ENCODE measurements around the gene NOB1.

The NOB1 gene

DNA sequence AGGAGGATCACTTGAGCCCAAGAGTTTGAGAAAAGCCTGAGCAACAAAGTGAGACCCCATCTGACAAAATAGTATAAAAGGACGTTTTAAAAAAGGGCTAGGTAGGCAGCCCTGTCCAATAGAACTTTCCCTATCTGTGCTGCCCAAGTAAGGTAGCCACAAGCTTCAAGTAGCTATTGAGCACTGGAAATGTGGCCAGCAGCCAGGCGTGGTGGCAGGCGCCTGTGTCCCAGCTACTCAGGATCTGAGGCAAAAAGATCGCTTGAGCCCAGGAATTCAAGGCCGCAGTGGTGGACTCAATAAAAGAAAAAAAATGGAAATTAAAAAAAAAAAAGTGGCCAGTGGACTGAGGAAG lies 26.8 kb downstream of the NOB1 start:
- H3K9me3 ChIP-seq (ENCODE audit: control insufficient read depth, insufficient read depth, low read length), result no peaks in the 10 kb centered on the region
- H3K36me3 ChIP-seq (ENCODE audit: control insufficient read depth, insufficient read depth, low read length), result no peaks in the 10 kb centered on the region
- no peaks in the 10 kb centered on the region for H3K4me1 ChIP-seq (ENCODE audit: control insufficient read depth, insufficient read depth, low read length)
- H3K27me3 ChIP-seq (ENCODE audit: control insufficient read depth, insufficient read depth, low read length), result no peaks in the 10 kb centered on the region
- H3K4me3 ChIP-seq (ENCODE audit: low read depth, low read length), result peak overlapping the region; percentile 90
- peak overlapping the region; percentile 80 for H3K9ac ChIP-seq (ENCODE audit: low read depth, low read length)

GRCh38 chr16:69726313-69727060 lies 28.2 kb downstream of the NOB1 start, which contains the start of gene NQO1:
NQO1 (minus strand) TSS chr16:69726560; CDS start chr16:69726439, 121 bp downstream.
- Histone ChIP-seq H3K4me1 (ENCODE audit: control insufficient read depth, insufficient read depth, low read length) (no peaks in the 10 kb centered on the region), H3K9ac (ENCODE audit: low read depth, low read length) (peak within 1 kb of the TSS; percentile 80)

GRCh38 chr16:69725480-69726312 lies 29.0 kb downstream of the NOB1 start:
- H3K9ac ChIP-seq (ENCODE audit: low read depth, low read length), result peak overlapping the region; percentile 47
- no peaks in the 10 kb centered on the region for H3K4me1 ChIP-seq (ENCODE audit: control insufficient read depth, insufficient read depth, low read length)
- no peaks in the 10 kb centered on the region for H3K27me3 ChIP-seq (ENCODE audit: control insufficient read depth, insufficient read depth, low read length)
- H3K4me3 ChIP-seq (ENCODE audit: low read depth, low read length), result peak overlapping the region; percentile 90
- no peaks in the 10 kb centered on the region for H3K9me3 ChIP-seq (ENCODE audit: control insufficient read depth, insufficient read depth, low read length)
- no peaks in the 10 kb centered on the region for H3K36me3 ChIP-seq (ENCODE audit: control insufficient read depth, insufficient read depth, low read length)

More at GRCh38 chr16:69726313-69727060, 28.2 kb downstream of the NOB1 start, which contains the start of gene NQO1:
- no peaks in the 10 kb centered on the region for H3K9me3 ChIP-seq (ENCODE audit: control insufficient read depth, insufficient read depth, low read length)
- H3K27me3 ChIP-seq (ENCODE audit: control insufficient read depth, insufficient read depth, low read length), result no peaks in the 10 kb centered on the region
- peak within 1 kb of the TSS; percentile 90 for H3K4me3 ChIP-seq (ENCODE audit: low read depth, low read length)
- H3K36me3 ChIP-seq (ENCODE audit: control insufficient read depth, insufficient read depth, low read length), result no peaks in the 10 kb centered on the region

DNA sequence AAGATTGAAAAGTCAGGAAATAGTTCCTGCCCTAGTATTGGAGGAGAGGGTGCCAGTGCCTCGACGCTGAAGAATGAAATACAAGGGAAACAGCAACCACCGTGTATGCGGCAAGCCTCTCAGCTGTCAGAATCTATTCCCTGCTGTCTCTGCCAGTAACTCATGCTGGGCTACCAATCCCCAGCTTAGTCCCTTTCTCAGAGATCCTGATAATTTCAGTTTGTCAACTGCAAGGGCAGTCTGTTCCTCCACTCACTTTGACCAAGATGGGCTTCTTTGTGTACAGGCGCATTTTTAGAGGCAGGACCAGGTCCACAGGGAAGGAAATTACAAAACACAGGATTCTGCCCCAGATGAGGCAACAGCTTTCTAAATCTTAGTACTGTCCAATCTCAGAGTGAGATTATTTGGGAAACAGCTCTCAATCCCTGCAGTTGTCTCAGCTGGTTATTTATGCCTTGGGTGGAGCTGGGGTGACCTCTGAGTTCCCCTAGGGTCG lies 29.7 kb downstream of the NOB1 start:
- Histone ChIP-seq H3K4me3 (ENCODE audit: low read depth, low read length) (no peak overlapping the region), H3K4me1 (ENCODE audit: control insufficient read depth, insufficient read depth, low read length) (no peaks in the 10 kb centered on the region), H3K9ac (ENCODE audit: low read depth, low read length) (no peak overlapping the region), H3K36me3 (ENCODE audit: control insufficient read depth, insufficient read depth, low read length) (no peaks in the 10 kb centered on the region), H3K9me3 (ENCODE audit: control insufficient read depth, insufficient read depth, low read length) (no peaks in the 10 kb centered on the region), H3K27me3 (ENCODE audit: control insufficient read depth, insufficient read depth, low read length) (no peaks in the 10 kb centered on the region)

GRCh38 chr16:69724414-69724873 lies 30.3 kb downstream of the NOB1 start:
- H3K9ac ChIP-seq (ENCODE audit: low read depth, low read length), result no peak overlapping the region
- H3K36me3 ChIP-seq (ENCODE audit: control insufficient read depth, insufficient read depth, low read length), result no peaks in the 10 kb centered on the region
- H3K4me3 ChIP-seq (ENCODE audit: low read depth, low read length), result no peak overlapping the region
- H3K4me1 ChIP-seq (ENCODE audit: control insufficient read depth, insufficient read depth, low read length), result no peaks in the 10 kb centered on the region
- H3K27me3 ChIP-seq (ENCODE audit: control insufficient read depth, insufficient read depth, low read length), result no peaks in the 10 kb centered on the region
- H3K9me3 ChIP-seq (ENCODE audit: control insufficient read depth, insufficient read depth, low read length), result no peaks in the 10 kb centered on the region

DNA sequence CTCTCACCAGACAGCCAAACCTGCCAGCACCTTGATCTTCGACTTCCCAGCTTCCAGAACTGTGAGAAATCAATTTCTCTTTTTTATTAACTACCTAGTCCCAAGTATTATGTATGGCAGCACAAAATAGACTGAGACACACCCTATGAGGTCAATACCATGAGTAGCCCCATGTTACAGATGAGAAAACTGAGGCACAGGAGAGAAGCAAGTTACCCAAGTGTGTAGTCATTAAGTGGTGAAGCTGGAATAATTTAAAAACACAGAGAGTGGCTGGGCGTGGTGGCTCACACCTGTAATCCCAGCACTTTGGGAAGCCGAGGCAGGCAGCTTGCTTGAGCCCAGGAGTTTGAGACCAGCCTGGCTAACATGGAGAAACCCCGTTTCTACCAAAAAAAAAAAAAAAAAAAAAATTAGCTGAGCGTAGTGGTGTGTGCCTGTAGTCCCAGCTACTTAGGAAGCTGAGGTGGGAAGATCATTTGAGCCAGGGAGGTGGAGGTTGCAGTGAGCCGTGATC lies 33.2 kb downstream of the NOB1 start:
- H3K4me1 ChIP-seq (ENCODE audit: control insufficient read depth, insufficient read depth, low read length), result no peaks in the 10 kb centered on the region
- H3K4me3 ChIP-seq (ENCODE audit: low read depth, low read length), result no peak overlapping the region
- no peaks in the 10 kb centered on the region for H3K36me3 ChIP-seq (ENCODE audit: control insufficient read depth, insufficient read depth, low read length)
- no peaks in the 10 kb centered on the region for H3K9me3 ChIP-seq (ENCODE audit: control insufficient read depth, insufficient read depth, low read length)
- H3K9ac ChIP-seq (ENCODE audit: low read depth, low read length), result no peak overlapping the region
- H3K27me3 ChIP-seq (ENCODE audit: control insufficient read depth, insufficient read depth, low read length), result no peaks in the 10 kb centered on the region

DNA sequence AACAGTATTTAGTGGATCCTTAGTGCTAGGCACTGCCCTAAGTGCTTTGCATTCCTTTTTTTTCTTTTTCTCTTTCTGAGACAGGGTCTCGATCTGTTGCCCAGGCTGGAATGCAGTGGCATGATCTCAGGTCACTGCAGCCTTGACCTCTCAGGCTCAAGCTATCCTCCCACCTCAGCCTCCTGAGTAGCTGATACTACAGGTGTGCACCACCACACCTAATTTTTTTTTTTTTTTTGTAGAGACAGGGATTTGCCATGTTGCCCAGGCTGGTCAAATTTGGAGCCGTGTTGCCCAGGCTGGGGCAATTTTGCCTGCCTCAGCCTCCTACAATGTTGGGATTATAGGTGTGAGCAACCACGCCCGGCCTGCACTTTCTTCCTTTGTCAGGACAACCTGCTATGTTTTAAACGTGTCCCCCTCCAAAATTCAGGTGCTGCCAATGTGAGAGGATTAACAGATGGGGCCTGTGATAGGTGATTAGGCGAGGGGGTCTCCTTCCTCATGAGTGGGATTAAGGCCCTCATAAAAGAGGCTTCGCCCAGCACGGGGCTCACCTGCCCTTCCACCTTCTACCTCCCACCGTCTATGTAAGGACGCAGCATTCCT lies 33.8 kb downstream of the NOB1 start:
- Histone ChIP-seq H3K9ac (ENCODE audit: low read depth, low read length) (no peak overlapping the region), H3K4me3 (ENCODE audit: low read depth, low read length) (no peak overlapping the region), H3K4me1 (ENCODE audit: control insufficient read depth, insufficient read depth, low read length) (no peaks in the 10 kb centered on the region), H3K9me3 (ENCODE audit: control insufficient read depth, insufficient read depth, low read length) (no peaks in the 10 kb centered on the region), H3K27me3 (ENCODE audit: control insufficient read depth, insufficient read depth, low read length) (no peaks in the 10 kb centered on the region), H3K36me3 (ENCODE audit: control insufficient read depth, insufficient read depth, low read length) (no peaks in the 10 kb centered on the region)

DNA sequence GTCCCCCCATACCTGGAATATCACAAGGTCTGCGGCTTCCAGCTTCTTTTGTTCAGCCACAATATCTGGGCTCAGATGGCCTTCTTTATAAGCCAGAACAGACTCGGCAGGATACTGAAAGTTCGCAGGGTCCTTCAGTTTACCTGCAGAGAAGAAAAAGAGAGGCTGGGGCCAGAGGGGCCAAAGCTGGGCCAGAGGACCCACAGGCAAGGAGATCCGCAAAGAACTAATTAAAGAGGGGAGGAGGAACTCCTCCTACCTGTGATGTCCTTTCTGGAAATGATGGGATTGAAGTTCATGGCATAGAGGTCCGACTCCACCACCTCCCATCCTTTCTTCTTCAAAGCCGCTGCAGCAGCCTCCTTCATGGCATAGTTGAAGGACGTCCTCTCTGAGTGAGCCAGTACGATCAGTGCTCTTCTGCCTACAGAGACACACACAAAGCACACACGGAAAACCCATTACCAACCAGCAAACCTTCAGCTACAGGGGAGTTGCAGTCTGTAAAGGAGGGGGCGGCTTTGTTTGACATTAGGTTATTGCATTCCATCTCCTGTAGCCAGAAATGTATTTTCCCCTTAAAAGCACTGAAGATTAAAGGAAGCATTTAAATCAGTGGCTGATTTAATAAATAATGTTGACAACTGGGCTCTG lies 36.5 kb downstream of the NOB1 start:
- H3K4me3 ChIP-seq (ENCODE audit: low read depth, low read length), result no peak overlapping the region

GRCh38 chr16:69717066-69717465 lies 37.7 kb downstream of the NOB1 start:
- Histone ChIP-seq H3K36me3 (ENCODE audit: control insufficient read depth, insufficient read depth, low read length) (no peaks in the 10 kb centered on the region), H3K9ac (ENCODE audit: low read depth, low read length) (no peak overlapping the region), H3K27me3 (ENCODE audit: control insufficient read depth, insufficient read depth, low read length) (no peaks in the 10 kb centered on the region), H3K9me3 (ENCODE audit: control insufficient read depth, insufficient read depth, low read length) (no peaks in the 10 kb centered on the region), H3K4me3 (ENCODE audit: low read depth, low read length) (no peak overlapping the region), H3K4me1 (ENCODE audit: control insufficient read depth, insufficient read depth, low read length) (no peaks in the 10 kb centered on the region)

More for the DNA sequence above, 36.5 kb downstream of the NOB1 start:
- no peaks in the 10 kb centered on the region for H3K4me1 ChIP-seq (ENCODE audit: control insufficient read depth, insufficient read depth, low read length)
- H3K36me3 ChIP-seq (ENCODE audit: control insufficient read depth, insufficient read depth, low read length), result no peaks in the 10 kb centered on the region
- H3K9me3 ChIP-seq (ENCODE audit: control insufficient read depth, insufficient read depth, low read length), result no peaks in the 10 kb centered on the region
- H3K9ac ChIP-seq (ENCODE audit: low read depth, low read length), result no peak overlapping the region
- H3K27me3 ChIP-seq (ENCODE audit: control insufficient read depth, insufficient read depth, low read length), result no peaks in the 10 kb centered on the region

- H3K27me3 ChIP-seq (ENCODE audit: control insufficient read depth, insufficient read depth, low read length), result no peaks in the 10 kb centered on the region
- H3K4me1 ChIP-seq (ENCODE audit: control insufficient read depth, insufficient read depth, low read length), result no peaks in the 10 kb centered on the region
- no peaks in the 10 kb centered on the region for H3K9me3 ChIP-seq (ENCODE audit: control insufficient read depth, insufficient read depth, low read length)
- no peaks in the 10 kb centered on the region for H3K36me3 ChIP-seq (ENCODE audit: control insufficient read depth, insufficient read depth, low read length)
- H3K4me3 ChIP-seq (ENCODE audit: low read depth, low read length), result no peak overlapping the region
- no peak overlapping the region for H3K9ac ChIP-seq (ENCODE audit: low read depth, low read length)
Measured at GRCh38 chr16:69712914-69713581, 41.7 kb downstream of the NOB1 start.

All from iPS-15b (cell line).